Measurements from ENCODE around the gene SEC23B. TPM values are rescaled to one million over a fixed set of nuclear protein-coding genes. Genes with fewer than 3 reads are reported as not detected.

The SEC23B gene
- total RNA-seq, 1 experiment from 2014 or later: 67.1 TPM

GRCh38 chr20:18507218-18508191, at the start of gene SEC23B (continued):
- TF ChIP-seq AFF4 (CRISPR knock-in tag; IDR thresholded peaks at IDR 0.05; ENCODE audit: borderline replicate concordance): no peak
- TF ChIP-seq IRF2 (CRISPR knock-in tag; IDR thresholded peaks at IDR 0.05; ENCODE audit: borderline replicate concordance, low read depth): no peak
- TF ChIP-seq SMAD4 (CRISPR knock-in tag; IDR thresholded peaks at IDR 0.05): no peak
- TF ChIP-seq ARID4B (CRISPR knock-in tag; IDR thresholded peaks at IDR 0.05; ENCODE audit: borderline replicate concordance): peak; percentile 47; the same call in 1 of the 2 replicates
- TF ChIP-seq ATF6 (CRISPR knock-in tag; IDR thresholded peaks at IDR 0.05): no peak
- 0 out of 2 replicates have a peak, but pooled peaks have one; percentile 15 for TF ChIP-seq GABPB1 (CRISPR knock-in tag; IDR thresholded peaks at IDR 0.05)
- TF ChIP-seq NR3C1 (CRISPR knock-in tag; conservative IDR thresholded peaks at IDR 0.05; ENCODE audit: low read depth): no peak
- TF ChIP-seq ZBTB43 (CRISPR knock-in tag; IDR thresholded peaks at IDR 0.05): peak; percentile 47; the same call in 1 of the 2 replicates
- TF ChIP-seq ZNF423 (CRISPR knock-in tag; IDR thresholded peaks at IDR 0.05): no peak
- peak; percentile 68; the same call in 1 of the 2 replicates for TF ChIP-seq MYBL2 (CRISPR knock-in tag; IDR thresholded peaks at IDR 0.05)
- no peak for TF ChIP-seq HMGA2 (CRISPR knock-in tag; IDR thresholded peaks at IDR 0.05)
- no peak for TF ChIP-seq JAZF1 (CRISPR knock-in tag; IDR thresholded peaks at IDR 0.05)
- TF ChIP-seq ZNF671 (CRISPR knock-in tag; IDR thresholded peaks at IDR 0.05): no peak
- TF ChIP-seq TEAD1 (CRISPR knock-in tag; IDR thresholded peaks at IDR 0.05): no peak
- TF ChIP-seq HMGXB4 (CRISPR knock-in tag; IDR thresholded peaks at IDR 0.05): peak; percentile 75; the same call in 1 of the 2 replicates
- TF ChIP-seq GTF2I (CRISPR knock-in tag; conservative IDR thresholded peaks at IDR 0.05): no peak
- TF ChIP-seq ZNF416 (CRISPR knock-in tag; IDR thresholded peaks at IDR 0.05): no peak
- peak; percentile 94 for TF ChIP-seq ETV6 (CRISPR knock-in tag; IDR thresholded peaks at IDR 0.05)
- TF ChIP-seq PRDM15 (CRISPR knock-in tag; IDR thresholded peaks at IDR 0.05): no peak
- no peak for TF ChIP-seq ATF1 (CRISPR knock-in tag; IDR thresholded peaks at IDR 0.05)

Measured in WTC11 (cell line).